Measurements from ENCODE around the gene SCAF8.

GRCh38 chr6:154835307-154835706 is 102.1 kb downstream of the SCAF8 start:
- no peak for TF ChIP-seq CTCF (conservative IDR thresholded peaks at IDR 0.05; ENCODE audit: low read depth, low read length)
- TF ChIP-seq EZH2 (IDR thresholded peaks at IDR 0.05; ENCODE audit: borderline replicate concordance, low read depth, low read length, poor library complexity, severe bottlenecking), result no peak

Measured in A673 (cell line).